GM06990 (cell line): ENCODE results near the gene SLC38A4.

ENCODE experiments used
- DNase-seq: peaks from one replicate; pipeline ENCODE4 v3.0.0-alpha.2; 2011; ENCODE audit not compliant: insufficient read length; ENCODE audit errors: extremely low read depth
- H3K27me3 ChIP-seq: replicated peaks from 2 replicates; pipeline ENCODE4 v1.6.0; 2011; ENCODE audit warnings: low read length; ENCODE audit not compliant: control insufficient read depth, insufficient read depth
- H3K36me3 ChIP-seq: 2 replicates; pipeline ENCODE4 v1.5.1; 2011; ENCODE audit warnings: low read length; ENCODE audit not compliant: control insufficient read depth, insufficient read depth
- H3K4me3 ChIP-seq: replicated peaks from 2 replicates; pipeline ENCODE4 v1.5.1; 2011; ENCODE audit warnings: low read depth, mild to moderate bottlenecking, control low read depth, low read length
- CTCF ChIP-seq: IDR thresholded peaks from 2 replicates; pipeline ENCODE4 v1.5.1; 2011; ENCODE audit warnings: low read length, control low read depth, mild to moderate bottlenecking, inconsistent platforms; ENCODE audit not compliant: insufficient read depth, poor library complexity, severe bottlenecking

The SLC38A4 gene

DNA sequence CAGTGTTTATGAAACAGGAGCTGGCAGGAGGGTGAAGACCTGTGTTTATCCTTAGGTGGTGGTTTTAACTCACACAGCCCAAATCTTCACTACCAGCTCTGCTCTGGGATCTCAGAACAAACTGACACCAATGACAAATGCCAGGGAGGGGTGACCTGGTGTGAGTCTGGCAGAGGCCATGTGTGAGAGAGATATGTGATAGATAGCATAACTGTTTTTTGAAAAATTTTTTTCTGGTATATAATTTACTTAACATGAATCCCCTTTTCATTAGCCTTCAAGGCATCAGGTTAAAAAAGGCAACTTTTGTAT is 51.5 kb downstream of the SLC38A4 start:
- TF ChIP-seq CTCF: no peak

GRCh38 chr12:46773586-46774321 is 52.0 kb downstream of the SLC38A4 start:
- Histone ChIP-seq H3K36me3 (no peaks in the 10 kb centered on the region), H3K27me3 (no peaks in the 10 kb centered on the region; the same call in 1 of the 2 replicates), H3K4me3 (no peak overlapping the region)
- TF ChIP-seq CTCF: no peak
- DNase-seq: no peak

More for the DNA sequence above, 51.5 kb downstream of the SLC38A4 start:
- Histone ChIP-seq H3K36me3 (no peaks in the 10 kb centered on the region), H3K4me3 (no peak overlapping the region), H3K27me3 (no peaks in the 10 kb centered on the region; the same call in 1 of the 2 replicates)
- DNase-seq: no peak

DNA sequence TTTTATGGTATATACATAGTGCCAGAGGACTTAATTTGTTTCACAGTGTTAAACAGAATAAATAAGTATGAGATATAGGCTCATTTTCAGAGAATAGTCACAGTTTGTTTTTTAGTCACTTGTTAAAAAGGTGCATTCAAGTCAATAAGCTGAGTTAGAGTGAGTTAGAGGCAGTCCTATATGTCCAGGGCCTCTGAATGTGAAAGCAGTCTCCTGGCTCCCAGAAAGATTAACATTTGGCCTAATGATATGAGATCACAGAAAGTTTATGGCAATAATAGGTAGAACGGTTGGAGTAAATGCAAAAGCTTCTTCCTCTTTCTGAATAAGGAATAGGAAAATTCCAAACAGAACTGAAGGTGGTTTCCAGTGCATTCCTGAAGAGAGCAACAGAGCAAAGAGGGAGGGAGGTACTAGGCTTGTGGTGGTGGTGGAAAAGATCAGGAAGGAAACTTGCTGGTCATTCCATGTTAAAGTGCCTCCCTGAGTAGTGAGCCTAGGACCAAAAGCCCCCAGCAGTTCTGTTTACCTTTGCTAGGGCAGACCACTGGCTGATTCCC is 54.4 kb downstream of the SLC38A4 start:
- no peak overlapping the region for H3K4me3 ChIP-seq
- H3K36me3 ChIP-seq: no peaks in the 10 kb centered on the region
- no peaks in the 10 kb centered on the region; the same call in 1 of the 2 replicates for H3K27me3 ChIP-seq
- DNase-seq: no peak
- no peak for TF ChIP-seq CTCF

DNA sequence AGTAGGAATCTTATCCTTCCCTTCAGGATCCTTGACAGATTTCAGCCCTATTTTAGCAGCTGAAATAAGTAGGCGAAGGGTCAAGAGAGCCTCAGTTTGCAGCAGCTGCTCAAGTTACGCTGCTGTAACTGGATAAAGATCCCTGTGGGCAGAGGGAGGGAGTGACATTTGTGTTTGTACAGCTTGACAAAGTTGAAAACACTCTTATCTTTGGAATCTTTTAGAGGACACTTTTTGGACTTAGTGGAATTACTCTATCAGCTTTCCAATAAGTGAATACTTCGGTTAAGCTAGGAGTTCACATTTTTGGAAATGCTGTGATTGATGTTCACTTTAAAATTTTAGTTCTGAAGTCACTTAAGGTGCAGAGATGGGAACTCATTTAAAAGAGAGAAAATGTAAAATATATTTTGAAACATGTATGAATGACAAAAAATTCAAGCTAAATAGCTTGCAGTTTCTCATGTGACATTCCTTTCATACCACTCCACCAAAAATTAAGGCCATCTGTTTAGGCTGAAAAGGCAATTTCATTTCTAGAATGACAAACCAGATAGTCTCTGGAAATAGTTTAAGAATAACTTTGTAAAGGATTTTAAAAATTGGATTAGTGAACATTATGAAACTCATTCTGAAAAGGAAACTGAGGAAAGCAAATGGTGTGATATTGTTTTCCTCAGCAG is 55.2 kb downstream of the SLC38A4 start:
- DNase-seq: no peak
- no peak overlapping the region for H3K4me3 ChIP-seq
- H3K36me3 ChIP-seq: no peaks in the 10 kb centered on the region
- no peak for TF ChIP-seq CTCF
- no peaks in the 10 kb centered on the region; the same call in 1 of the 2 replicates for H3K27me3 ChIP-seq

DNA sequence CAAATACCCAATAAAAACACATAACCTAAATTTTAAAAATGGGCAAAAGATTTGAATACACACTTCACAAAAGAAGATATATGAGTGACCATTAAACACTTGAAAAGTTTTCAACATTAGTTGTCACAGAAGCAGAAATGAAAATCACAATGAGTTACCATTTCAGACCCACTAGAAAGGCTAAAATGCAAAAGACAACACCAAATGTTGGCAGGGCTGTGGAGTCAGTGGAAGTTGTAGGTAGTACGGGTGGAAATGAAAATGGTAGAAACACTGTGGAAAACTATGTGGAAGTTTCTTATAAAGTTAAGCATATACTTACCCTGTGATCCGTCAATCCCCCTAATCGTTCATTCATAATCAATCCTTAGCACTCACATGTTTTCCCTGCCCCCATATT is 61.8 kb downstream of the SLC38A4 start:
- DNase-seq: no peak
- Histone ChIP-seq H3K4me3 (no peak overlapping the region), H3K36me3 (no peaks in the 10 kb centered on the region), H3K27me3 (no peaks in the 10 kb centered on the region)
- no peak for TF ChIP-seq CTCF
